GM12892 (cell line): ENCODE measurements around the gene SDCBP2.

ENCODE experiments used
- POLR2A ChIP-seq: IDR thresholded peaks from 2 replicates; pipeline ENCODE4 v1.6.1; 2011; ENCODE audit warnings: low read depth, low read length, control low read depth
- POLR2AphosphoS5 ChIP-seq: IDR thresholded peaks from 2 replicates; pipeline ENCODE4 v1.6.1; 2011; ENCODE audit warnings: low read depth, low read length, control low read depth
- TAF1 ChIP-seq: IDR thresholded peaks from 2 replicates; pipeline ENCODE4 v1.6.1; 2011; ENCODE audit warnings: low read depth, mild to moderate bottlenecking, control low read depth, low read length, borderline replicate concordance

- TF ChIP-seq TAF1 (no peak), POLR2A (no peak), POLR2AphosphoS5 (no peak)
Observed at GRCh38 chr20:1286267-1287024, 42.5 kb downstream of the SDCBP2 start.
